HuH-7 (cell line): ENCODE measurements around the gene PRRG4.
"Not testable (repeated sequence)": the region's sequence is repeated elsewhere in the genome, so short reads cannot be mapped to it uniquely, and the experiment has no call there.

ENCODE experiments used
- DNase-seq: peaks from one replicate; pipeline ENCODE4 v3.0.0; 2011; ENCODE audit warnings: low spot score

The PRRG4 gene

DNA sequence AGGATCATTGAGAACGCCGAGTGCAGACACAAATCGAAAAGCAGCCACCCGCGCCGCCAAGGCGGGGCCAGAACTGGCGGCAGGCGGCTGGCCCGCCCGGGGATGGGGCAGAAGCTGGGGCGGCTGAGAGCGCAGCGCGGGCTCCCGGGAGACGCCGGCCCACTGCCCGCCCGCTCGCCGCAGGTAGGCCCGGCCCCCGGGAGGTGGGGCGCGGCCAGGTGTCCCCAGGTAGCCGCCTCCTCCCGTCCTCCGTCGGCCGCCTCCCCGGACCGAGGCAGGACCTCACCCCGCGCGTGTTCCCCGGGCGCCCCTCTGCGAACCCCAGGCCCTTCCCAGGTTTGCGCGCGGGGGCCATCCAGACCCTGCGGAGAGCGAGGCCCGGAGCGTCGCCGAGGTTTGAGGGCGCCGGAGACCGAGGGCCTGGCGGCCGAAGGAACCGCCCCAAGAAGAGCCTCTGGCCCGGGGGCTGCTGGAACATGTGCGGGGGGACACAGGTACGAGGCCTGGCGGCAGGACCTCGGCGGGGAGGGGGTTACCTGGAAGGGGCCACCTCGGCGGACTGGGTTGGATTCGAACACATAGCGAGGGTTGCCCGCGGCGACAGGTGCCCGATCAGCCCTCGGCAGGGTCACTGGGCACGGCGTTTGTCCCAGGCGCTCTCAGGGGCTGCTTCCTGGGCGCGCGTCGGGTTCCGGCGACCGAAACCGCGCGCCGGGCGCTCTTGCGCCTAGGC lies at the start of gene PRRG4:
Gene PRRG4, plus strand, starts transcription at position 248 of the 733 bp plus-strand sequence. CDS start 603 bp downstream, outside the sequence.
- peak; percentile 32 for DNase-seq

DNA sequence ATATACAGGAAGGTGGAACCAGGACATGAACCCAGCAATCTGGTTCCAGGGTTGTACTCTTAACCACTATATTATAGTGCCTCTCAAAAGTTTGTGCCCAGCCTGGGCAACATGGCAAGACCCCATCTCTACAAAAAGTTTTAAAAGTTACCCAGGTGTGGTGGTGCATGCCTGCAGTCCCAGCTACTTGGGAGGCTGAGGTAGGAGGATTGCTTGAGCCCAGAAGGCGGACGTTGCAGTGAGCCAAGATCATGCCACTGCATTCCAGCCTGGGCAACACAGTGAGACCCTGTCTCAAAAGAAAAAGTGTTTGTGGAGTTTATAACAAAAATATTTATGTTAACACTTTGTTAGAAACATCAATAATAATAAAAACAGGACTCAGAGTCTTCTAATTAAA lies 48.9 kb upstream of the PRRG4 start:
- not testable (repeated sequence) for DNase-seq

GRCh38 chr11:32781721-32782120 lies 48.0 kb upstream of the PRRG4 start:
- no peak for DNase-seq

- no peak for DNase-seq
Observed at GRCh38 chr11:32785262-32785661, 44.5 kb upstream of the PRRG4 start.

DNA sequence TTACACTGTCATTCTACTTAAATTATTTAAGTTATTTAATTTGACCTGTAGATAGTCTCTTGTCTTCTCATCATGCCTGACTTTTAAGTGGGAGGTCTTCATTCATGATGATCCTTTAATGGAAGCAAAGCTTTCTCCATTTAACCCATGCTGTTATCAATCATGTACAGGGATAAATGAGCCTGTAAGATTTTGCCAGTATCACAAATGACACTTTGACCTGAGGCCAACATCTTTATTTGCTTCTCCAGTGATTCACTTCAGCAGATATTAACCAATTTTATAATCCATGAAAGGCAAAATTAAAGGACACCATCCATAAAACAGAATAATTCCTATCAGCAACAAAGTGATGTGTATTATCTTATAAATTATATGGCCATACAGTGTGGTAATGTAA lies 42.9 kb upstream of the PRRG4 start:
- no peak for DNase-seq

DNA sequence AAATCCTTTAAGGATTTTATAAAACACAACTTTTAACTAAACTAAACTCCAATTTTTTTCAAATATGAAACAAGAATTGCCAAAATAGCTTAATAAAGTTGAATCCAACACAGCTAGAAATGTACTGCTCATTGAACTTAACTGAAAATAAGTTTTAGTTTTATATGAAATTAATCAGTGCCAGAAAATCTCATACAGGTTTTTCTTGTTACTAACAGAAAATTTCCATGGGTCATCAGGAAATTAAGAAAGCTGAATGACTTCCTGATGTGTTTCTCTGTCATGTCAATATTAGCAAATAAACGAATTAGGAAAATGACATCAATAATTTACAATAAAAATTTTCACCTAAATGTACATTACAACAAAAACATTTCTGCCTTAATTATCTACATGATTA lies 38.8 kb upstream of the PRRG4 start:
- no peak for DNase-seq

- DNase-seq, result no peak
Observed at GRCh38 chr11:32792111-32792947, 37.4 kb upstream of the PRRG4 start.

DNA sequence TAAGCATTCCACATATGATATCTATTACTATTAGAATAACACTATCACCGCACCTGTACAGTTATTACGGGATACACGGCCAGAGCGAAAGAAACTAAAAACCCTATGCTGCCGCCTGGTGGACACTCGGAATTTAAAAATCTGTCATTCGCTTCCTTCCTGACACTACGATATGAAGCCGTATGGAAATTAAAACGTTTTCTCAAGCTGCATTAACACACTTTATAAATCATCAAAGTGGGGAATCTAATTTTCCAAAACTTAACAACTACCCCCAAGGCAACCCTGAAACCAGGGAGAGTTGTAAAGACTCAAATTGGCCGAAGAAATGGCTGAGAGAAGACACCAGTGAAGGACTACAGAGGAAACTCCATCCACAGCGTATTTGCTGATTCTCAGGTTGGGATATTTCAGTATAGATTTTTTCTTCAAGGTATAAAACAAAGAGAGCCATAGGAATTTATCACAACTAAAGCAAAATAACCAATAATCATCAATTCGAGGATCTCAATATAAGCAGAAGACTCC lies 36.7 kb upstream of the PRRG4 start:
- peak; percentile 6 for DNase-seq

GRCh38 chr11:32794439-32794838 lies 35.3 kb upstream of the PRRG4 start, which contains the start of gene CCDC73:
TSS of gene CCDC73 (minus strand) at chr11:32794662. CDS start at chr11:32760243, 34,419 bp downstream.
- DNase-seq, result no peak

- no peak for DNase-seq
Observed at GRCh38 chr11:32796425-32796824, 33.3 kb upstream of the PRRG4 start.

- peak; percentile 17 for DNase-seq
Observed at GRCh38 chr11:32809313-32809712, 20.4 kb upstream of the PRRG4 start.

GRCh38 chr11:32817181-32817851 lies 12.4 kb upstream of the PRRG4 start:
- DNase-seq, result no peak

GRCh38 chr11:32817852-32818183 lies 11.9 kb upstream of the PRRG4 start:
- DNase-seq, result no peak

GRCh38 chr11:32819187-32819586 lies 10.5 kb upstream of the PRRG4 start:
- no peak for DNase-seq

DNA sequence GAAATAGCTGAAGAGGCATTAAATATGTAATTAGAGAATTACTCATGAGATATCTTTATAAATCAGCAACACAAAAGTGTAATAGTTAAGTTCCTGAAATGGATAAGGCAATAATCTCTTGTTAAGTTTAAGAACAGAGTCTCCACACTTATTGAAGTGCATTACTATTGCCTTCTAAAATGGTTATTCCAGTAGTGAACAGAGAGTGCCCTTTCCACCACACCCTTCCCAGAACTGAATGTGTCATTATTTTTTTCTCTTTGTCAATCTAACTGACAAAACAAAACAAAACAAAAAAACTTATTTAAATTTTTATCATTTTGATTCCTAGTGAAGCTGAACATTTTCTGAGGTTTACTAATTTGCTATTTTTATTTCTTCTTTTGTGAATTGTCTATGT lies 9.2 kb upstream of the PRRG4 start:
- DNase-seq, result no peak

DNA sequence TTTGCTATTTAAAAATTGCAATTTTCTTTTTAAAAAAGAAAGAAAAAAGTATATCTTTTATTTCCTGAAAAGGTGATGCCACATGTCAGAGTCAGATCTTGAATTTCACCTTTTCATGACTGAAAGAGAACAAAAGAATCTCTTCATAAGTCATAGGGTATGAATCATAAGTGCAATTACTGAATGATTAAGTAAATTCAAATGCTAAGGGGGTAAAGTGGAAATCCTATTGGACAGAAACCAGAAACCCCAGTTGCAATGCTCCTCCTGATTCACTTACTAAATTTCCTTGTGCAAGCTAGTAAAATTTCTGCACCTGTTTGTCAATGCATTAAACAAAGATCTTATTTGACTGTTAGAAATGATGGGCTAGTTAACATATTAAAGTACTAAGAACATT lies 8.2 kb upstream of the PRRG4 start:
- no peak for DNase-seq

DNA sequence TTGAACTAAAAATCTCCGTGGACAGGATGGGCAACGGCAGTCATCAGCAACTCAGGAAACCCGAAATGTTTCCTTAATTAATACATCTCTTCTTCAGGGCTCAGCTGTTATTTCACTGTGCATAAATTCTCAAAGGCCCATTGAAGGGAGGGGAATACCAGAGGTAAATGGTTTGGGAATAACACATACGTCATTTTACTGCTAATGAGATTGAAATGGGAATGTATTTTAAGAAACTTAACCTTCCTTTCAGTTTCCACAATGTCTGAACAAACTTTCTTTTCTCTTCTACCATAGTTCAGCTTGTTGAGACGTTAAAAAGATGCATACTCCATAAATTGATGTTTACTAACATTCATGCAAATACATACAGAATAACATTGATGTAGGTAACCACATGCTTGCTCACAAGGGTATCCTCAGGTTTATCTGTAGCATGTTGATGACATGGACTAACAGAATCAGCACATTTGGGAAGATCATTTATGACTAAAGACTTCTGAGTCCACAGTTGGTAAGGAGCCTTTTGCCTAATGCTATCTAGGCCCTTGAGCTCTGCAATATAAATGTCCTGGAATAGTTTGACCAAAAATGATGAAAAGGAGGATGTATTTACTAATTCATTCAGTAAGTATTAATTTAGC lies 7.7 kb upstream of the PRRG4 start:
- no peak for DNase-seq

- not testable (repeated sequence) for DNase-seq
Observed at GRCh38 chr11:32823617-32824016, 6.1 kb upstream of the PRRG4 start.

DNA sequence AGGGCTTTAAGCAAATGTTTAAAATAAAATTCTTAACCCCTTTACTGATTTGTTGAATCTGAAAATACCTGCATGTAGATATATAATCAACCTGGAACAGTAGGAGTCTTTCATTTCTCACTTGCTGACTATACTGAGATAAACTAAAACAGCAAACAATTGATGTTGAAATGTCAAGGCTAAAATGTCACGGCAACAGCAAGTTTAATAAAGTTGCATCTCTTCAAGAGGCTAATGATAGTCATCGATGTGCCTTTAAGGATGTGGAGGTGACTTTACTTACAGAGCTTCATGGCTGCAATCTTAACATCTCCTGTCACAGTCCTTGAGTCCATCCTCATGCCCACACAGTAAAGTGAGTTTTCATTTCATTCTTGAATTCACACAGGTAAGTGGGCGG lies 3.6 kb upstream of the PRRG4 start:
- no peak for DNase-seq

GRCh38 chr11:32827276-32827675 lies 2.5 kb upstream of the PRRG4 start:
- DNase-seq, result no peak

DNA sequence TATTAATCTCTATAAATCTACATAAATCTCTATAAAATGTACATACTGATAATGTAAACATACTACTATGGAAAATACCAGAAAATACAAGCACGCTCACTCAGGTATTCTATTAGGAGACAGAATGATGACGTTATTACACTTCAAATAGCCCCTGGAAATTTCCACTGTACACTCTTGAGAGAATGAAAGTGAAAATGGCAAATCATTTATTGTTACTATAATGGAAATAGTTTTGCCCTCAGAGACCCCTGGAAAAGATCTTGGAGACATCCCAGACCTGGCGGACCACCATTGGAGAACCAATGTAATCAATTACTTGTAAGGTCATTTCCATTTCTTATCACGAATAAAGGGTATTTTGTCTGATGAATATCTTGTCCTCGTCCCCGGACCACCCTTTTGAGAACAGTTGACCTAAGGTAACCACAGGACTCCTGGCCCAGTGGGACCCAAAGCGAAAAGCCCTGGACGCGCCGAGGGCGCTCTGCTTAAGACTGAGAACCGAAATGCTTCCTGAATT lies 509 bp upstream of the PRRG4 start:
- DNase-seq, result no peak

GRCh38 chr11:32830413-32830738 lies 649 bp downstream of the PRRG4 start:
- DNase-seq, result peak; percentile 58
